GM21367 (cell line): ENCODE results near the gene PIBF1.
"Not testable (repeated sequence)": the region's sequence is repeated elsewhere in the genome, so short reads cannot be mapped to it uniquely, and the experiment has no call there.

Source experiments
- ATAC-seq: cut with Tn5 transposase; IDR thresholded peaks from one replicate; pipeline ENCODE4 v1.9.1; 2021; ENCODE audit not compliant: unreplicated experiment

Gene PIBF1

GRCh38 chr13:72781451-72782439, at the start of gene PIBF1, which contains the start of gene DIS3:
Gene PIBF1, plus strand, starts transcription at chr13:72782133. Its CDS starts 1,337 bp downstream, at chr13:72783470.
Gene DIS3, minus strand, starts transcription at chr13:72781900. Its CDS starts 68 bp downstream, at chr13:72781832.
- peak; percentile 98 for ATAC-seq

GRCh38 chr13:72737033-72737432, 44.9 kb upstream of the PIBF1 start:
- ATAC-seq, result no peak

- ATAC-seq, result no peak
Observed at GRCh38 chr13:72740015-72740414, 41.9 kb upstream of the PIBF1 start.

- peak; percentile 46 for ATAC-seq
Observed at GRCh38 chr13:72745260-72745659, 36.7 kb upstream of the PIBF1 start.

GRCh38 chr13:72751220-72751619, 30.7 kb upstream of the PIBF1 start:
- no peak for ATAC-seq

GRCh38 chr13:72754111-72754510, 27.8 kb upstream of the PIBF1 start:
- ATAC-seq, result no peak

GRCh38 chr13:72757792-72758535, 24.0 kb upstream of the PIBF1 start:
- ATAC-seq, result no peak

GRCh38 chr13:72760189-72760588, 21.7 kb upstream of the PIBF1 start:
- peak; percentile 39 for ATAC-seq

- no peak for ATAC-seq
Observed at GRCh38 chr13:72763411-72763810, 18.5 kb upstream of the PIBF1 start.

- no peak for ATAC-seq
Observed at GRCh38 chr13:72774019-72774418, 7.9 kb upstream of the PIBF1 start.

GRCh38 chr13:72782717-72783116, 784 bp downstream of the PIBF1 start:
- no peak for ATAC-seq

GRCh38 chr13:72784679-72785078, 2.7 kb downstream of the PIBF1 start:
- not testable (repeated sequence) for ATAC-seq

GRCh38 chr13:72788831-72789230, 6.9 kb downstream of the PIBF1 start:
- ATAC-seq, result no peak

GRCh38 chr13:72792640-72793039, 10.7 kb downstream of the PIBF1 start:
- no peak for ATAC-seq

- ATAC-seq, result no peak
Observed at GRCh38 chr13:72798817-72799216, 16.9 kb downstream of the PIBF1 start.

GRCh38 chr13:72804301-72804700, 22.4 kb downstream of the PIBF1 start:
- ATAC-seq, result no peak

GRCh38 chr13:72805676-72806346, 23.9 kb downstream of the PIBF1 start:
- ATAC-seq, result no peak

GRCh38 chr13:72806514-72806913, 24.6 kb downstream of the PIBF1 start:
- not testable (repeated sequence) for ATAC-seq

- ATAC-seq, result no peak
Observed at GRCh38 chr13:72808917-72809500, 27.1 kb downstream of the PIBF1 start.

- no peak for ATAC-seq
Observed at GRCh38 chr13:72820156-72820897, 38.4 kb downstream of the PIBF1 start.
